Stimulated activated CD8-positive, alpha-beta memory T cell treated with anti-CD3 and anti-CD28 coated beads, Interleukin-4, amount 100 ng/mL, for 1 hour (primary cell): Measurements from ENCODE around the gene ZNF497.

Experiments used
- DNase-seq, 2 donors: peaks; one replicate each; pipeline ENCODE4 v3.0.0-alpha.2; 2020; ENCODE audit warnings: low read depth in 2 of 2, low spot score in 1 of 2

Gene ZNF497

DNA sequence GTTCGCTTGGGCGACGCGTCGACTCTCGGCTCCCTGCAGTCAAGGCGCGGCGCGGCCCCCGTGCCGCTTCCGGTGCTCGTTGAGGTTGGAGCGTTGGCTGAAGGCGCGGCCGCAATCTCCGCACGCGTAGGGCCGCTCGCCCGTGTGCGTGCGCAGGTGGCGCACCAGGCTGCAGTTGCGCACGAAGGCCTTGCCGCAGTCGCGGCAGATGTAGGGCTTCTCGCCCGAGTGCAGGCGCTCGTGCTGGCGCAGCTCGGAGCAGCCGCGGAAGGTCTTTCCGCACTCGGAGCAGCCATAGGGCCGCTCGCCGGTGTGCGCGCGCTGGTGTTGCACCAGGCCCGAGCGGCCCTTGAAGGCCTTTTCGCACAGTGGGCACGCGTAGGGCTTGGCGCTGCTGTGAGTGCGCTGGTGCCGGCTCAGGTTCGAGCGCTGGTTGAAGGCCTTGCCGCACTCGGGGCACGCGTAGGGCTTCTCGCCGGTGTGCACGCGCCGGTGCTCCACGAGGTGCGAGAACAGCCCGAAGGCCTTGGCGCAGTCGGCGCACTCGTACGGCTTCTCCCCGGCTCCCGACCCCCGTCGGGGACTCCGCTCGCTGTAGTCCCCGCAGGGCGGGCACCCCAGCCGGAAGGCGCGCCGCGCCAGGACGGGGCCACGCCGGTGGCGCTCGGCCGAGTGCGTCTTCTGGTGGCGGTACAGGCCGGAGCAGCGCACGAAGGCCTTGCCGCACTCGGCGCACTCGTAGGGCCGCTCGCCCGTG is 5.3 kb upstream of the ZNF497 start:
- DNase-seq: no peak

DNA sequence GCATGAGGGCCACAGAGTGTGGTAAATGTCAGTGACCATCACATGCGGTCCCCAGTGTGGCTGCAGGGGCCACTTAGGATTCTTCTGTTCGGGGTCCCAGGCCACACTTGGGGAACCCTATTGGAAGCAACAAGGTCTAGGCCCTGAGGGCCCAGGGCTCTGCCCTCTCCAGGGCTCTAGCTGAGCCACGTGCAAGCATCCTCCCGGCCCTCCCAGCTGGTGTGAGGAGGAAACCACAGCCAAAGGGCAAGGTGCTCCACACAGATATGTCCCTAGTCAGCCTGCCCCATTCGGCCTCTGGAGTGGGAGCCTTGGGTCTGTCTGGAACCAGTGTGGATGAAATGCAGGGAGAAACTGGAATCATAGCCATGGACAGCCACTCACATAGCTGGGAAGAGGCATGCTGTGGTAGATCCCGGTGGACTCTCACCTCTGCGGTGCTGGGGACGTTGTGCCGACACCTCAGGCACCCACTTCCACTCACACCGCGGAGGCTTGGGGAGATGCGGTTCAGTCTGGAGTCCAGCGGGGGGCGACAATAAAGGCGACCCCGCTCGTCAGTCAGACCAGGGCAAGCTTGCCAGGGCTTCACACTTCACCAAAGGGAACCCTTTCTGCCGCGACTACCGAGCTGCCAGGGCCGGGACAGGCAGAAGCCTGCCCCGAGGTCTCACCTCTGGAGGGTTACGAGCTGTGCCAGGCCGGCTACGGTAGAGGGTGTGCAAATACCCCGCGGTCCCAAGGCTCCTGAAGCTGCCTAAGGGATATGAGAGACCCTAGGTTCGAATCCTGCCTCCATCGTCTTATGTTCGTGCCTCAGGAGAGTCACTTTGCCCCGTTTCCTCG is 4.3 kb upstream of the ZNF497 start:
- no peak for DNase-seq

DNA sequence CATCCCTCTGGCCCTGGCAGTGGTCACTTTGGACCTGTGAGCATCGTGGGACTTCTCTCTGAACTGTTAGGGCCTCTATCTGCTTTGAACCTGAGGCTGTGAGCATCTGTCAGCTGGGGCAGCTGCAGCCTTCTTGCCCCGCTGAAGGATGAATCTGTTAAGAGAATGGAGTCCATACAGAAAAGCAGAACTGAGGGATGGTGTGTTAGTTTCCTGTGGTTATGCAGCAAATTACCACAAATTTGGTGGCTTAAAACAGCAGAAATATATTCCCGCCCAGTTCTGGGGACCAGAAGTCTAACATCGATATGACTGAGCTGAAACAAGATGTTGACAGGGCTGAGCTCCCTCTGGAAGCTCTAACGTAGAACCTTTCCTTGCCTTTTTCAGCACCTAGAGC is 1.6 kb upstream of the ZNF497 start:
- no peak for DNase-seq

DNA sequence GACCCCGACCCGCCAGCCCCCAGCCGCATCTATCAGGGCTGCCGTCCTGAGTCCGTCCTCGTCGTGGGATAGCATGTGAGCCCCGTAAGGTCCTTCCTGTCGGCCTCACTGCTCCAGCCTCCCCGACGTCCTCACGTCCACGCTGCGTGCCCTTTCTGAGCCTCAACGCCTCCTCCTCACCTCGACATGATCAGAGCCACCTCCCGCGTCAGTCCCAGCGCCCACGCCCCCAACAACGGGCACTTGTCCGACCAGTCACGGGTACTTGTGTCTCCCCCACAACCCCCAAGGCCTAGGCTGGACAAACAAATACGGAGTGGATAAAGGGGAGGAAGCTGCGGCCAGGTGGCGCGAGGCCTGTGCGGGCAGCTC is 665 bp downstream of the ZNF497 start:
- no peak for DNase-seq

- DNase-seq: no peak
Observed at GRCh38 chr19:58357481-58358145, 4.9 kb downstream of the ZNF497 start.

GRCh38 chr19:58356766-58357480 is 5.6 kb downstream of the ZNF497 start:
- DNase-seq: no peak

- no peak for DNase-seq
Observed at GRCh38 chr19:58355908-58356765, 6.4 kb downstream of the ZNF497 start.

GRCh38 chr19:58355215-58355796 is 7.2 kb downstream of the ZNF497 start:
- DNase-seq: no peak

GRCh38 chr19:58354478-58355030 is 8.0 kb downstream of the ZNF497 start:
- no peak for DNase-seq

DNA sequence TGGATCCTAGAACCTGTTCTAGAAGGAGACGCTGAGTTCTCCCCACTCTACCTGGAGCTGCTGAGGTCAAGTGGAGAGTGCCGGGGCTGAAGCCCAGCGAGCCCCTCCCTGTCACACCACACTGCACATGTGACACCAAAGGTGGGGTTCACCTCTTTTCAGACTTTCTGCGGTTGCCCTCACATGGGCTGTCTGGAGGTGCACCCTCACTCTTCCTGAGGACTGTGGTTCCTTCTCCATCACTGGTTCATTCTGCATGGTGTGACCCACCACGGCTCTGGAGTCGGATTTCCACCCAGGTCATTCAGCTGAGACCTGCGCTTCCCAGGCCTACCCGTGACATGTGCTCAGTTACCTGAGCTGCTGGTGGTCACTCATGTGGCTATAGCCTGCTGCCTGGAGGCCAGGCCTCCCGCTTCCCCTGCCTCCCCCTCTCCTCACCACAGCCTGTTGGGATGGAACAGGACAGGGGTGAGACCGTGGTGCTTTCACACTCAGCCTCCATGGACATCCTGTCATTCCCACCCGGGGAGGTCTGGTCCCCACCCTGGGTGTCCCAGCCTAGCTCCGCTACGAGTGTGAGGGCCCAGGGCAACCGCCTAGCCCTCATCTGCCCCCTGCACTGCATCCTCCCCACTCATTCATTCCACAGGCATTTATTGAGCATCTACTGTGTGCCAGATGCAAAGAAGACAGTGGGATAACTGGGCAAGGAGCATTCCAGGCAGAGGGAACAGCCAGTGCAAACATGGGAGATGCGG is 8.7 kb downstream of the ZNF497 start:
- DNase-seq: no peak

DNA sequence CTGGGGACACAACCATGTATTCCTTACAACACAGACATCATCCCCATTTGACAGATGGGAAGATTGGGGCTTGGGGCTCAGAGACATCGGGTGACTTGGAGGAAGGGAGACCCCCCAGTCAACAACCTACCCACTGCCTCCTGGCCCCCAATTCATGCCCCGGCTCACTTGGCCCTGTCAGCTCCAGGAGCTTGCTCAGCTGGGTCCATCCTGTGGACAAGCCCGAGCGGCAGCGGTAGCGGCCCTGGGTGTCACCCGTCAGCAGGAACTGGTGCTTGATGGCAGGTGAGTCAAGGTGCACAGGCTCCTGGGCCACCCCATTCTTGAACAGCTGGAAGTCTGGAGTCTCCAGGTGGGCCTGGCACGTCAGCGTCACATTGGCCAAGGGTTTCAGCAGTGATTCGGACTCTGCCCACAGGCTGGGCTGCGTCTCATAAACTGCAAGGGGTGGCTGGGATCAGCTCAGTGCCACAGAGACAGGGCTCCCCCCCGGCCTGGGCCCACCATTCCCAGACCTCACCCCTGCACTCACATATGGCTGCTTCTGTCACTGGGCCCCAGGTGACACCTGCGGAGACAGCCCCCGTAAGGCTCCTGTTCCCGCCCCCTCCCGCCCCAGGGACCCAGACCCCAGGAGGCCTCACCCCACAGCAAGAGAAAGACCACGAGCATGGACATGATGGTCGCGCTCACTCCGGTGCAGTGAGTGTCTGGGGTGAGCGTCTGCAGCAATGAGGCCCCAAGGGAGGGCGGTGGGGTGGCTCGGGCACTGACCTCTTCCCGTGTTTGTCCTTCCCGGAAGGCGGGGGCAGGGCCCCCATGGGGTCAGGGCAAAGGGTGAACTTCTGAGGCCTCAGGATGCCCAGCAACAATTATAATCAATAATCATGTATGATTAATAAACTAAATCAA is 9.5 kb downstream of the ZNF497 start, which contains the start of gene A1BG:
Gene A1BG, minus strand, starts transcription at position 733 of the 912 bp plus-strand sequence. Its CDS starts 55 bp downstream, at position 678.
- no peak for DNase-seq

- DNase-seq: no peak
Observed at GRCh38 chr19:58351990-58352755, 10.4 kb downstream of the ZNF497 start.

DNA sequence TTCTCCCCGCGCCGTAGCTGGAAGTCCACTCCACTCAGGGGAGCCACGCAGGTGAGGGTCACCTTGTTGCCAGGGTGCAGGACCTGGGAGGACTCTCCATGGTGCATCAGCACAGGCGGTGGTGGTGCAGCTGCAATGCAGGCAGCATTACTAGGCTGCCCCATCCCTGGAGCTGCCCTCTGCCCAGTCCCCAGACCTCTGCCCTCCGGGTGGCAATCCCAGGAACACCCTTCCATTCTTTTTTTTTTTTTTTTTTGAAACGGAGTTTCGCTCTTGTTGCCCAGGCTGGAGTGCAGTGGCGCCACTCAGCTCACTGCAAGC is 11.0 kb downstream of the ZNF497 start:
- no peak for DNase-seq

- no peak for DNase-seq
Observed at GRCh38 chr19:58350871-58351557, 11.5 kb downstream of the ZNF497 start.

DNA sequence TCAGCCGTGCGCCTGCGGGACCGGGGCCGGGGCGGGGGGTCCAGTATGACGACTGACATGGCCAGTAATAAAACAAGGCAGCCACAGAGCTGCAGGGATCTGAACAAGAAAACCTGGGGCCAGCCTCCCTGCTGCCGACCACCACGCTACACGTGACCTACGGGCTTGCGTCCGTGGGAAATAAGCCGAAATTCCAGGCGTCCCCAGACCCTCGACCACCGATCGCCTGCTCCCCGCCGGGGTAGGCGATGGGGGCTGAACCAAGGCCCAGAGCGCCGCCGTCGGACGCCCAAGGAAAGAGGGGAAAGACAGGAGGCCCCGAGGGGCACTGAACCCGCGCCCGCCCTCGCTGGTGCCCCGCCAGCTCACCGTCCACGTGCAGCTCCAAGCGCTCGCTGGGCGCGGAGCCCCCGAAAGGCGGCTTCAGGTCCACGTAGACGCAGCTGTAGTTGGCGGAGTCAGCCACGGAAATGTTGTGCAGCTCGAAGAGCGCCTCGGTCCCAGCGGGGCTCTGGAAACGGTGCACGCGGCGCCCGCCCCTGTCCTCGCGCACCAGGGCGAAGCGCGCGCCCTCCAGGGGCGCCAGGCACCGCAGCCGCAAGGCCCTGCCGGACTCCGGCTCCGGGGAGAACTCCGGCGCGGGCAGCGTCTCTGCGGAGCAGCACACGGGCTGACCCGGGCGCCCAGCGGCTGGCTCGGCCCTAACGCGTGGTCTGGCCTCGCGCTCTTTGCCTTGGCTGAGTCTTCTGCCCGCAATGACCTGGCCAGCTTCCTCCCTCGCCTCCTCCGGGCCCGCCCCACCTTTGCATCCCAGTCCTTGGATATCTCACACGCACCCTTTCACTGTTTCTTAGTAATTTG is 12.3 kb downstream of the ZNF497 start:
- no peak for DNase-seq

- DNase-seq: no peak
Observed at GRCh38 chr19:58349590-58349989, 13.0 kb downstream of the ZNF497 start.
